GM12891 (cell line): Measurements from ENCODE around the gene MORC4.

Experiments
- POLR2A ChIP-seq: IDR thresholded peaks from 2 replicates; pipeline ENCODE4 v1.6.1; 2011; ENCODE audit warnings: low read depth, low read length, control low read depth
- POLR2AphosphoS5 ChIP-seq: IDR thresholded peaks from 2 replicates; pipeline ENCODE4 v1.6.1; 2011; ENCODE audit warnings: low read depth, low read length, control low read depth
- SPI1 ChIP-seq: IDR thresholded peaks from 2 replicates; pipeline ENCODE4 v1.6.1; 2011; ENCODE audit warnings: low read depth, low read length, control low read depth
- TAF1 ChIP-seq: IDR thresholded peaks from 2 replicates; pipeline ENCODE4 v1.6.1; 2011; ENCODE audit warnings: low read depth, low read length, control low read depth

DNA sequence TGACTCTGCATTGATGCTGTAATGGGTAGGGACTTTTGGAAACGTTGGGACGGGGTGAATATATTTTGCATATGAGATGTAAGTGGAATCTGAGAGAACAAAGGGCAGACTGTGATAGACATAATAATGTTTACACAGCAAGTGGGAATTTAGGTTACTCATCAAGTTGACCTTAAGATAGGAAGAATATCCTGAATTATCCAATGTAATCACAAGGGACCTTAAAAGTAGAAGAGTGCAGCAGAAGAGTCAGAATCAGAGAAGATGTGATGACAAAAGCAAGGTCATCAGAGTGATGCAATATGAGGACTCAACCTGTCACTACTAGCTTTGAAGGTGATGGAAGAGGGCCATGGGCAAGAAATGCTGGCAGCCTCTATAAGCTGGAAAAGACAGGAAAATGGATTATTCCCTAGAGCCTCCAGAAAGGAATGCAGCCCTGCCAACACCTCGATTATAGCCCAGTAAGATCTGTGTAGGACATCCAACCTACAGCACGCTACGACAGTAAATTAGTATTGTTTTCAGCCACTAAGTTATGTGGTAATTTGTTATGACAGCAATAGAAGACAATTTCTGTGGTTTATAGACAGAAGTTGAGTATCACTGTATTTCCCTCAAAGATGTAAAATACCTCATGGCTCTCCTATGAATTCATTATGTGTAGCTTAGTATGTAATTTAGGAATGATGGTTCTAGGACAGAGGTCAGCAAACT, 26.4 kb downstream of the MORC4 start:
- TF ChIP-seq POLR2AphosphoS5 (no peak), POLR2A (no peak), TAF1 (no peak), SPI1 (no peak)
